ENCODE measurements around the gene NALCN.

DNA sequence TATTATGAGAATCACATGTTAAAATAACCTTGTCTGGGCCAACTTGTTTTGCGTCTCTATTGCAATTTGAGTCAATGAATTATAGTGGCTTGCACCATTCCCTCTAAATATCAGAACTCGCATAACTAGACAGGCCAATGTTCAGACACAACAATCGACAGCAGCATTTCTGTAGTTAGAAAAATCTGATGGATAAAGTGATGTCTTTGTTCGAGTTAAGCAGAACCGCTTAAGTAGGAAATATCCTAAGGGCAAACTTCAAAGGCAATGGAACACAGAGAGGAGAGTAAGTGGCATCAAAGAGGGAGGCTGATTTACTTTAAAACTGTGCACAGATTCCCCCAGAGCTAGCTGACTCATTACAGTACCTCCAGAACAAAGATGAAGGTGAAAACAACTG lies 333.9 kb downstream of the NALCN start:
- TF ChIP-seq POLR2A (IDR thresholded peaks at IDR 0.05) = no peak
- TF ChIP-seq, protein P1, sequence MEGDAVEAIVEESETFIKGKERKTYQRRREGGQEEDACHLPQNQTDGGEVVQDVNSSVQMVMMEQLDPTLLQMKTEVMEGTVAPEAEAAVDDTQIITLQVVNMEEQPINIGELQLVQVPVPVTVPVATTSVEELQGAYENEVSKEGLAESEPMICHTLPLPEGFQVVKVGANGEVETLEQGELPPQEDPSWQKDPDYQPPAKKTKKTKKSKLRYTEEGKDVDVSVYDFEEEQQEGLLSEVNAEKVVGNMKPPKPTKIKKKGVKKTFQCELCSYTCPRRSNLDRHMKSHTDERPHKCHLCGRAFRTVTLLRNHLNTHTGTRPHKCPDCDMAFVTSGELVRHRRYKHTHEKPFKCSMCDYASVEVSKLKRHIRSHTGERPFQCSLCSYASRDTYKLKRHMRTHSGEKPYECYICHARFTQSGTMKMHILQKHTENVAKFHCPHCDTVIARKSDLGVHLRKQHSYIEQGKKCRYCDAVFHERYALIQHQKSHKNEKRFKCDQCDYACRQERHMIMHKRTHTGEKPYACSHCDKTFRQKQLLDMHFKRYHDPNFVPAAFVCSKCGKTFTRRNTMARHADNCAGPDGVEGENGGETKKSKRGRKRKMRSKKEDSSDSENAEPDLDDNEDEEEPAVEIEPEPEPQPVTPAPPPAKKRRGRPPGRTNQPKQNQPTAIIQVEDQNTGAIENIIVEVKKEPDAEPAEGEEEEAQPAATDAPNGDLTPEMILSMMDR (IDR thresholded peaks at IDR 0.05 in 4 of 5, conservative IDR thresholded peaks at IDR 0.05 in 1 of 5) = no peak

Data from gastrocnemius medialis (tissue), 4 donors.